H1 (cell line): ENCODE measurements around the gene LRRC74A. TPM values are rescaled to one million over a fixed set of nuclear protein-coding genes. Genes with fewer than 3 reads are reported as not detected.
"Not testable (repeated sequence)": the region's sequence is repeated elsewhere in the genome, so short reads cannot be mapped to it uniquely, and the experiment has no call there.

ENCODE experiments used
- CTCF ChIA-PET: fragments of 300-600 bp; sonication (Branson Sonifier 250); formaldehyde crosslinking; loops from one replicate; lab custom pipeline; 2021; ENCODE audit not compliant: partially characterized antibody; lab: Charles Lee
- POLR2A ChIA-PET: fragments of 300-600 bp; sonication (Branson Sonifier 250); formaldehyde crosslinking; loops from one replicate; lab custom pipeline; 2021; ENCODE audit warnings: inconsistent platforms; ENCODE audit not compliant: partially characterized antibody; lab: Charles Lee
- DNase-seq, 2 experiments: peaks; one replicate each; pipeline versions ENCODE4 v3.0.0 to v3.0.0-alpha.2; 2010 to 2022; ENCODE audit warnings: low spot score in 2 of 2, low read depth in 1 of 2, mixed read lengths in 1 of 2
- FAIRE-seq: peaks from 2 replicates; lab custom pipeline; 2011; peaks lifted over from hg19 to GRCh38; lab: Jason Lieb, UNC
- H2AFZ ChIP-seq: 2 replicates; pipeline ENCODE4 v1.8.1; 2012; ENCODE audit warnings: low read length, inconsistent platforms
- H2AK5ac ChIP-seq: 2 replicates; pipeline ENCODE4 v1.6.1; 2013; ENCODE audit warnings: low read depth, low read length
- H2BK120ac ChIP-seq: replicated peaks from 2 replicates; pipeline ENCODE3; 2013; ENCODE audit warnings: low read depth, low read length, inconsistent platforms
- H2BK12ac ChIP-seq: 2 replicates; pipeline ENCODE4 v1.6.1; 2013; ENCODE audit warnings: low read depth, low read length
- H2BK15ac ChIP-seq: 2 replicates; pipeline ENCODE4 v1.6.1; 2013; ENCODE audit warnings: low read length
- H2BK20ac ChIP-seq: 2 replicates; pipeline ENCODE4 v1.6.1; 2013; ENCODE audit warnings: low read length
- H2BK5ac ChIP-seq: 2 replicates; pipeline ENCODE4 v1.6.1; 2013; ENCODE audit warnings: low read depth, low read length
- H3K14ac ChIP-seq: 2 replicates; pipeline ENCODE4 v1.6.1; 2013; ENCODE audit warnings: inconsistent platforms; ENCODE audit not compliant: insufficient read length
- H3K18ac ChIP-seq: 2 replicates; pipeline ENCODE4 v1.6.1; 2013; ENCODE audit warnings: low read length; ENCODE audit errors: extremely low read depth
- H3K23ac ChIP-seq: 2 replicates; pipeline ENCODE4 v1.6.1; 2013; ENCODE audit warnings: inconsistent platforms; ENCODE audit not compliant: insufficient read length
- H3K23me2 ChIP-seq: 2 replicates; pipeline ENCODE4 v1.6.1; 2013; ENCODE audit warnings: low read depth, low read length
- H3K27ac ChIP-seq: 2 replicates; pipeline ENCODE4 v1.6.1; 2011; ENCODE audit warnings: low read depth, low read length, inconsistent platforms
- H3K27me3 ChIP-seq, 4 experiments: replicated peaks in 1 of 4; 1 replicate in 1 of 4; 2 replicates in 3 of 4; pipeline versions ENCODE4 v1.6.1 to v1.8.1; 2011 to 2013; ENCODE audit warnings: low read length in 3 of 4, mild to moderate bottlenecking in 3 of 4, inconsistent platforms in 2 of 4, mixed read lengths in 2 of 4, moderate library complexity in 1 of 4; ENCODE audit not compliant: control insufficient read depth in 3 of 4, insufficient read depth in 3 of 4; ENCODE audit errors: extremely low read depth in 1 of 4
- H3K36me3 ChIP-seq, 4 experiments: 2 replicates each; pipeline versions ENCODE4 v1.6.1 to v1.8.1; 2011 to 2013; ENCODE audit warnings: mild to moderate bottlenecking in 4 of 4, low read length in 3 of 4, moderate library complexity in 2 of 4, control low read depth in 1 of 4, inconsistent platforms in 1 of 4; ENCODE audit not compliant: insufficient read depth in 4 of 4, control insufficient read depth in 2 of 4
- H3K4ac ChIP-seq: replicated peaks from 2 replicates; pipeline ENCODE3; 2013; ENCODE audit warnings: low read length, low read depth, mixed read lengths, inconsistent platforms; ENCODE audit not compliant: insufficient read length
- H3K4me1 ChIP-seq, 4 experiments: replicated peaks in 1 of 4; 1 replicate in 1 of 4; 2 replicates in 3 of 4; pipeline versions ENCODE4 v1.6.1 to v1.8.1; 2011 to 2013; ENCODE audit warnings: low read length in 3 of 4, inconsistent platforms in 2 of 4, mixed read lengths in 1 of 4; ENCODE audit not compliant: insufficient read depth in 4 of 4, control insufficient read depth in 3 of 4
- H3K4me2 ChIP-seq, 2 experiments: 2 replicates each; pipeline versions ENCODE4 v1.6.1 to v1.8.1; 2011 to 2013; ENCODE audit warnings: low read depth in 2 of 2, low read length in 2 of 2, control low read depth in 1 of 2, inconsistent platforms in 1 of 2, mild to moderate bottlenecking in 1 of 2; ENCODE audit not compliant: insufficient read depth in 1 of 2
- H3K4me3 ChIP-seq, 4 experiments: fragments of 200-600, 300-600 bp in 1 of 4; sonication (generic), shearing (Covaris generic), sonication (Bioruptor Twin) in 1 of 4; 2 replicates each; pipeline versions ENCODE4 v1.5.1 to v1.8.1; 2011 to 2016; ENCODE audit warnings: low read length in 4 of 4, low read depth in 3 of 4, control low read depth in 2 of 4, inconsistent platforms in 2 of 4, mild to moderate bottlenecking in 2 of 4, mixed read lengths in 1 of 4, moderate library complexity in 1 of 4; ENCODE audit not compliant: insufficient read depth in 2 of 4; ENCODE audit errors: extremely low read depth in 1 of 4
- H3K56ac ChIP-seq: replicated peaks from 2 replicates; pipeline ENCODE3; 2013; ENCODE audit warnings: low read depth, mild to moderate bottlenecking, mixed read lengths, low read length, inconsistent platforms; ENCODE audit not compliant: insufficient read length
- H3K79me1 ChIP-seq: 2 replicates; pipeline ENCODE4 v1.6.1; 2013; ENCODE audit warnings: low read depth, low read length, control low read depth
- H3K79me2 ChIP-seq, 2 experiments: 2 replicates each; pipeline versions ENCODE4 v1.6.1 to v1.8.1; 2012 to 2013; ENCODE audit warnings: low read length in 2 of 2, mild to moderate bottlenecking in 2 of 2, inconsistent platforms in 1 of 2; ENCODE audit not compliant: insufficient read depth in 2 of 2, control insufficient read depth in 1 of 2
- H3K9ac ChIP-seq, 4 experiments: replicated peaks in 1 of 4; 1 replicate in 1 of 4; 2 replicates in 3 of 4; pipeline versions ENCODE4 v1.6.1 to v1.8.1; 2011 to 2013; ENCODE audit warnings: low read depth in 3 of 4, low read length in 3 of 4, control low read depth in 2 of 4, mild to moderate bottlenecking in 2 of 4, moderate library complexity in 2 of 4, inconsistent platforms in 1 of 4; ENCODE audit errors: extremely low read depth in 1 of 4
- H3K9me3 ChIP-seq, 2 experiments: 2 replicates each; pipeline versions ENCODE4 v1.6.1 to v1.8.1; 2012 to 2013; ENCODE audit warnings: mild to moderate bottlenecking in 2 of 2, moderate library complexity in 2 of 2, control low read depth in 1 of 2, inconsistent platforms in 1 of 2, low read depth in 1 of 2, low read length in 1 of 2, mixed read lengths in 1 of 2; ENCODE audit not compliant: insufficient read depth in 2 of 2
- H4K20me1 ChIP-seq, 2 experiments: replicated peaks in 1 of 2; 2 replicates each; pipeline versions ENCODE3 to v1.8.1; 2011 to 2013; ENCODE audit warnings: inconsistent platforms in 2 of 2, low read length in 2 of 2, mild to moderate bottlenecking in 1 of 2; ENCODE audit not compliant: insufficient read depth in 2 of 2, control insufficient read depth in 1 of 2
- H4K5ac ChIP-seq: 2 replicates; pipeline ENCODE4 v1.6.1; 2013; ENCODE audit warnings: low read length, low read depth, mixed read lengths, inconsistent platforms; ENCODE audit not compliant: insufficient read length
- H4K8ac ChIP-seq: 2 replicates; pipeline ENCODE4 v1.8.0; 2013; ENCODE audit warnings: mild to moderate bottlenecking, moderate library complexity, low read length, inconsistent platforms; ENCODE audit not compliant: insufficient read depth; ENCODE audit errors: extremely low read depth
- H4K91ac ChIP-seq: replicated peaks from 2 replicates; pipeline ENCODE3; 2013; ENCODE audit warnings: low read length, mixed read lengths, inconsistent platforms; ENCODE audit not compliant: insufficient read length
- WGBS, 2 experiments: shearing (Covaris generic) in 1 of 2; methylation state at CpG; one replicate each; pipeline versions ENCODE4 v1.1.6 to v1.1.7; 2013 to 2015; ENCODE audit warnings: low lambda C conversion rate in 2 of 2, mixed read lengths in 2 of 2, inconsistent platforms in 1 of 2, low coverage in 1 of 2, missing lambda C conversion rate in 1 of 2; ENCODE audit not compliant: insufficient replicate concordance in 2 of 2, insufficient coverage in 1 of 2, insufficient read length in 1 of 2; ENCODE audit errors: extremely low coverage in 1 of 2, missing lambda C conversion rate in 1 of 2; 5-methylcytosine and 5-hydroxymethylcytosine counted together
- polyA plus RNA-seq, 7 experiments: library from polyadenylated mRNA; depleted of rRNA in 3 of 7; stranded (reverse) in 5 of 7; unstranded in 2 of 7; fragments of >200 nt in 5 of 7; fragments of 200-250 nt in 2 of 7; gene quantifications; 1 replicate in 5 of 7; 2 replicates in 1 of 7; 4 replicates in 1 of 7; pipeline versions ENCODE4 v1.2.1 to v1.2.3, GENCODE V29; 2011 to 2013; ENCODE audit warnings: missing spikeins in 2 of 7, mixed read lengths in 2 of 7
- total RNA-seq: library from RNA; stranded (reverse); fragmentation: NEBNext Ultra II Directional; extraction: Animal tissue kit (Norgen Biotek cat#: 25700); gene quantifications from 2 replicates; pipeline ENCODE4 v1.2.1, GENCODE V29; 2021

The LRRC74A gene
- total and polyA plus RNA-seq, 2 of the 8 experiments (the other 6 are each of a cell fraction or from before 2014, with no cell fraction given) = not detected

DNA sequence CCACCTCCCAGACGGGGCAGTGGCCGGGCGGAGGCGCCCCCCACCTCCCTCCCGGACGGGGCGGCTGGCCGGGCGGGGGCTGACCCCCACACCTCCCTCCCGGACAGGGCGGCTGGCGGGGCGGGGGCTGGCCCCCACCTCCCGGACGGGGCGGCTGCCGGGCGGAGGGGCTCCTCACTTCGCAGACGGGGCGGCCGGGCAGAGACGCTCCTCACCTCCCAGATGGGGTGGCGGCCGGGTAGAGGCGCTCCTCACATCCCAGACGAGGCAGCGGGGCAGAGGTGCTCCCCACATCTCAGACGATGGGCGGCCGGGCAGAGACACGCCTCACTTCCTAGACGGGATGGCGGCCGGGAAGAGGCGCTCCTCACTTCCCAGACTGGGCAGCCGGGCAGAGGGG is 71.8 kb downstream of the LRRC74A start:
- H3K23ac ChIP-seq, H3K27me3 ChIP-seq, H2AFZ ChIP-seq, H4K91ac ChIP-seq, H4K5ac ChIP-seq, H3K36me3 ChIP-seq, H3K23me2 ChIP-seq, H3K4ac ChIP-seq, H2BK20ac ChIP-seq, H4K20me1 ChIP-seq, H3K4me3 ChIP-seq, H3K4me1 ChIP-seq, H2BK15ac ChIP-seq, H3K14ac ChIP-seq, H2BK120ac ChIP-seq, H2BK12ac ChIP-seq, H3K4me2 ChIP-seq, H4K8ac ChIP-seq, DNase-seq, H3K79me1 ChIP-seq, H3K27ac ChIP-seq, FAIRE-seq, H3K18ac ChIP-seq, H3K9ac ChIP-seq, H2BK5ac ChIP-seq, H3K56ac ChIP-seq, H2AK5ac ChIP-seq, H3K79me2 ChIP-seq, POLR2A ChIA-PET: not testable (repeated sequence)
- WGBS, 2 experiments = 80% methylated on average over 5 of the region's 37 CpGs; no CpG with 5 or more reads in 1 of the 2 experiments
- H3K9me3 ChIP-seq = peaks cover 6 to 18% of the 10 kb centered on the region in 2 experiments
- CTCF ChIA-PET = interaction anchor here (15.0 kb wide), 1 partner anchor 23 kb away, joined by 189 read pairs; no protein-coding TSS in a partner anchor
